Heart left ventricle (tissue), 13 donors: Measurements from ENCODE around the gene PPCDC.

Source experiments
- POLR2A ChIP-seq, 2 donors: fragments of 450-650 bp; IDR thresholded peaks; one replicate each; pipeline ENCODE4 v1.6.1; 2017; ENCODE audit warnings: antibody characterized with exemption in 2 of 2, mild to moderate bottlenecking in 2 of 2, moderate library complexity in 2 of 2
- TF ChIP-seq, protein P1 (sequence below), 12 donors: fragments of 200-600 bp; sonication (generic) in 4 of 12; IDR thresholded peaks; one replicate each; pipeline versions ENCODE4 v1.5.0 to v1.8.0; 2018 to 2022; ENCODE audit warnings: antibody characterized with exemption in 12 of 12, mild to moderate bottlenecking in 5 of 12
- donor health status: ischemic (EF 13 %, LVEDD 7.1; RV severe dilation, severe dysfunction).
- donor health status: DM: no; HTN: yes; CAD: no.
- donor health status: DM: no; HTN: no; CAD: no.
- donor health status: ischemic (EF 25% LVEDD 6.9; RV normal size, moderate dysfunction).
- donor health status: ischemic (EF 25% LVEDD 5.7; RV mildly dilated, moderate dysfunction).
- donor health status: ischemic (EF 35%, LVEDD 5.7; RV mildly dilated, moderate dysfunction).
- donor health status: nonischemic (EF 11% LVEDD 7.7; RV severe dilation, severe dysfunction).
- donor health status: DM: yes; HTN: yes; CAD: no.
- donor health status: PGD.
- donor health status: ischemic (EF 29% LVEDD 5.4; RV normal size, mild dysfunction).
- donor health status: nonischemic (EF 23%, LVEDD 6.1; RV moderate dilation, normal function).

GRCh38 chr15:75097939-75098338 is 74.5 kb downstream of the PPCDC start:
- TF ChIP-seq, protein P1, sequence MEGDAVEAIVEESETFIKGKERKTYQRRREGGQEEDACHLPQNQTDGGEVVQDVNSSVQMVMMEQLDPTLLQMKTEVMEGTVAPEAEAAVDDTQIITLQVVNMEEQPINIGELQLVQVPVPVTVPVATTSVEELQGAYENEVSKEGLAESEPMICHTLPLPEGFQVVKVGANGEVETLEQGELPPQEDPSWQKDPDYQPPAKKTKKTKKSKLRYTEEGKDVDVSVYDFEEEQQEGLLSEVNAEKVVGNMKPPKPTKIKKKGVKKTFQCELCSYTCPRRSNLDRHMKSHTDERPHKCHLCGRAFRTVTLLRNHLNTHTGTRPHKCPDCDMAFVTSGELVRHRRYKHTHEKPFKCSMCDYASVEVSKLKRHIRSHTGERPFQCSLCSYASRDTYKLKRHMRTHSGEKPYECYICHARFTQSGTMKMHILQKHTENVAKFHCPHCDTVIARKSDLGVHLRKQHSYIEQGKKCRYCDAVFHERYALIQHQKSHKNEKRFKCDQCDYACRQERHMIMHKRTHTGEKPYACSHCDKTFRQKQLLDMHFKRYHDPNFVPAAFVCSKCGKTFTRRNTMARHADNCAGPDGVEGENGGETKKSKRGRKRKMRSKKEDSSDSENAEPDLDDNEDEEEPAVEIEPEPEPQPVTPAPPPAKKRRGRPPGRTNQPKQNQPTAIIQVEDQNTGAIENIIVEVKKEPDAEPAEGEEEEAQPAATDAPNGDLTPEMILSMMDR (IDR thresholded peaks at IDR 0.05), result no peak
- TF ChIP-seq POLR2A (IDR thresholded peaks at IDR 0.05), result no peak
